Caco-2 (cell line): ENCODE measurements around the gene SLC22A4. TPM values are rescaled to one million over a fixed set of nuclear protein-coding genes. Genes with fewer than 3 reads are reported as not detected.

Experiments
- BruUV-seq: library from RNA; stranded (reverse); fragments of 400-500 nt; replicated peaks from 2 replicates; lab custom pipeline; 2021; lab: Mats Ljungman, UMichigan
- CTCF ChIA-PET: fragments of 300-600 bp; sonication (Branson Sonifier 250); formaldehyde crosslinking; loops from one replicate; lab custom pipeline; 2022; ENCODE audit warnings: antibody characterized with exemption; lab: Charles Lee
- POLR2A ChIA-PET: fragments of 300-600 bp; sonication (Branson Sonifier 250); formaldehyde crosslinking; loops from one replicate; lab custom pipeline; 2022; ENCODE audit warnings: antibody characterized with exemption; lab: Charles Lee
- DNase-seq, 2 experiments: peaks; one replicate each; pipeline versions ENCODE4 v3.0.0 to v3.0.0-alpha.2; 2020 to 2022
- H3K27me3 ChIP-seq: replicated peaks from 2 replicates; pipeline ENCODE4 v1.6.0; 2011; ENCODE audit warnings: low read length; ENCODE audit not compliant: control insufficient read depth, insufficient read depth
- H3K36me3 ChIP-seq: 2 replicates; pipeline ENCODE4 v1.5.1; 2011; ENCODE audit warnings: low read length; ENCODE audit not compliant: control insufficient read depth, insufficient read depth
- H3K4me1 ChIP-seq: fragments of 250-450 bp; sonication (Bioruptor Pico); 2 replicates; pipeline ENCODE4 v1.5.1; 2020; ENCODE audit warnings: mild to moderate bottlenecking
- H3K4me3 ChIP-seq: 2 replicates; pipeline ENCODE4 v1.5.1; 2011; ENCODE audit warnings: low read depth, mild to moderate bottlenecking, control low read depth, low read length
- H3K9me3 ChIP-seq: fragments of 250-450 bp; sonication (Bioruptor Pico); 2 replicates; pipeline ENCODE4 v1.5.1; 2020; ENCODE audit warnings: mild to moderate bottlenecking, moderate library complexity
- H3K27ac Mint-ChIP-seq: one replicate; pipeline ENCODE4 v1.8.0; 2022; ENCODE audit warnings: mixed read lengths; ENCODE audit not compliant: unreplicated experiment
- H3K27me3 Mint-ChIP-seq: one replicate; pipeline ENCODE4 v1.8.0; 2022; ENCODE audit warnings: mixed read lengths; ENCODE audit not compliant: insufficient read depth, unreplicated experiment
- H3K36me3 Mint-ChIP-seq: one replicate; pipeline ENCODE4 v1.8.0; 2022; ENCODE audit warnings: mild to moderate bottlenecking, mixed read lengths; ENCODE audit not compliant: insufficient read depth, unreplicated experiment
- H3K4me1 Mint-ChIP-seq: one replicate; pipeline ENCODE4 v1.8.0; 2022; ENCODE audit warnings: low read depth, mixed read lengths; ENCODE audit not compliant: unreplicated experiment
- H3K4me3 Mint-ChIP-seq: one replicate; pipeline ENCODE4 v1.8.0; 2022; ENCODE audit warnings: mild to moderate bottlenecking, moderate library complexity, mixed read lengths; ENCODE audit not compliant: unreplicated experiment
- H3K9me3 Mint-ChIP-seq: one replicate; pipeline ENCODE4 v1.8.0; 2022; ENCODE audit warnings: mixed read lengths; ENCODE audit not compliant: unreplicated experiment
- intact Hi-C: fragments of 100-400 bp; cut with micrococcal nuclease; formaldehyde crosslinking; loops from one replicate; pipeline ENCODE4 v1.10.0; 2022; ENCODE audit not compliant: unreplicated experiment
- total RNA-seq: library from RNA; stranded (reverse); gene quantifications from 2 replicates; pipeline ENCODE4 v1.2.3, GENCODE V29; 2022
- TF ChIP-seq, protein P1 (sequence below), 2 experiments: fragments of 200-600 bp in 1 of 2; IDR thresholded peaks; 1 replicate in 1 of 2; 2 replicates in 1 of 2; pipeline versions ENCODE4 v1.5.1 to v1.8.0; 2011 to 2022; ENCODE audit warnings: antibody characterized with exemption in 1 of 2, control low read depth in 1 of 2, inconsistent platforms in 1 of 2, low read depth in 1 of 2, low read length in 1 of 2, mild to moderate bottlenecking in 1 of 2, moderate library complexity in 1 of 2; ENCODE audit not compliant: insufficient read depth in 1 of 2, severe bottlenecking in 1 of 2, unreplicated experiment in 1 of 2

Gene SLC22A4
- total RNA-seq, 1 experiment from 2014 or later, result 1.5 TPM

GRCh38 chr5:132376694-132377641 lies 82.8 kb downstream of the SLC22A4 start:
- DNase-seq, result no peak
- H3K4me3 Mint-ChIP-seq, result no peak overlapping the region
- H3K27ac Mint-ChIP-seq, result no peak overlapping the region
- TF ChIP-seq, protein P1, sequence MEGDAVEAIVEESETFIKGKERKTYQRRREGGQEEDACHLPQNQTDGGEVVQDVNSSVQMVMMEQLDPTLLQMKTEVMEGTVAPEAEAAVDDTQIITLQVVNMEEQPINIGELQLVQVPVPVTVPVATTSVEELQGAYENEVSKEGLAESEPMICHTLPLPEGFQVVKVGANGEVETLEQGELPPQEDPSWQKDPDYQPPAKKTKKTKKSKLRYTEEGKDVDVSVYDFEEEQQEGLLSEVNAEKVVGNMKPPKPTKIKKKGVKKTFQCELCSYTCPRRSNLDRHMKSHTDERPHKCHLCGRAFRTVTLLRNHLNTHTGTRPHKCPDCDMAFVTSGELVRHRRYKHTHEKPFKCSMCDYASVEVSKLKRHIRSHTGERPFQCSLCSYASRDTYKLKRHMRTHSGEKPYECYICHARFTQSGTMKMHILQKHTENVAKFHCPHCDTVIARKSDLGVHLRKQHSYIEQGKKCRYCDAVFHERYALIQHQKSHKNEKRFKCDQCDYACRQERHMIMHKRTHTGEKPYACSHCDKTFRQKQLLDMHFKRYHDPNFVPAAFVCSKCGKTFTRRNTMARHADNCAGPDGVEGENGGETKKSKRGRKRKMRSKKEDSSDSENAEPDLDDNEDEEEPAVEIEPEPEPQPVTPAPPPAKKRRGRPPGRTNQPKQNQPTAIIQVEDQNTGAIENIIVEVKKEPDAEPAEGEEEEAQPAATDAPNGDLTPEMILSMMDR (IDR thresholded peaks at IDR 0.05; ENCODE audit: insufficient read depth in 1 of 2, low read depth in 1 of 2, low read length in 1 of 2, severe bottlenecking in 1 of 2, unreplicated experiment in 1 of 2), result no peak
- H3K4me1 ChIP-seq, result peaks cover 8% of the 10 kb centered on the region
- H3K9me3 ChIP-seq, result no peaks in the 10 kb centered on the region
- H3K4me1 Mint-ChIP-seq, result peaks cover 8% of the 10 kb centered on the region
- intact Hi-C loops, result no loop called here
- ChIA-PET CTCF (no interaction called here), POLR2A (no interaction called here)
- no TSS peak for BruUV-seq
- no peak overlapping the region for H3K4me3 ChIP-seq
- no peaks in the 10 kb centered on the region; the same call in 1 of the 2 replicates for H3K36me3 ChIP-seq
- H3K27me3 ChIP-seq, result no peaks in the 10 kb centered on the region
- H3K9me3 Mint-ChIP-seq, result no peaks in the 10 kb centered on the region
- H3K27me3 Mint-ChIP-seq, result no peaks in the 10 kb centered on the region
- H3K36me3 Mint-ChIP-seq, result peaks cover 6% of the 10 kb centered on the region

- Histone ChIP-seq H3K4me1 (peaks cover 8% of the 10 kb centered on the region; the same call in 1 of the 2 replicates), H3K36me3 (no peaks in the 10 kb centered on the region; the same call in 1 of the 2 replicates), H3K9me3 (no peaks in the 10 kb centered on the region), H3K27me3 (no peaks in the 10 kb centered on the region), H3K4me3 (no peak overlapping the region)
- DNase-seq, result no peak
- no peak overlapping the region for H3K4me3 Mint-ChIP-seq
- BruUV-seq, result no TSS peak
- ChIA-PET CTCF (no interaction called here), POLR2A (no interaction called here)
- H3K9me3 Mint-ChIP-seq, result no peaks in the 10 kb centered on the region
- intact Hi-C loops, result no loop called here
- TF ChIP-seq, protein P1 (IDR thresholded peaks at IDR 0.05; ENCODE audit: insufficient read depth in 1 of 2, low read depth in 1 of 2, low read length in 1 of 2, severe bottlenecking in 1 of 2, unreplicated experiment in 1 of 2), result no peak
- H3K27ac Mint-ChIP-seq, result no peak overlapping the region
- H3K36me3 Mint-ChIP-seq, result peaks cover 6% of the 10 kb centered on the region
- peaks cover 8% of the 10 kb centered on the region for H3K4me1 Mint-ChIP-seq
- H3K27me3 Mint-ChIP-seq, result no peaks in the 10 kb centered on the region
These were observed 83.5 kb downstream of the SLC22A4 start for GRCh38 chr5:132377738-132378137.

GRCh38 chr5:132378580-132378979 lies 84.4 kb downstream of the SLC22A4 start:
- H3K36me3 ChIP-seq, result no peaks in the 10 kb centered on the region; the same call in 1 of the 2 replicates
- POLR2A ChIA-PET, result no interaction called here

More at GRCh38 chr5:132378580-132378979, 84.4 kb downstream of the SLC22A4 start:
- Mint-ChIP-seq H3K36me3 (peaks cover 6% of the 10 kb centered on the region), H3K27me3 (no peaks in the 10 kb centered on the region), H3K9me3 (no peaks in the 10 kb centered on the region), H3K27ac (no peak overlapping the region), H3K4me3 (no peak overlapping the region), H3K4me1 (peaks cover 8% of the 10 kb centered on the region)
- TF ChIP-seq, protein P1 (IDR thresholded peaks at IDR 0.05; ENCODE audit: insufficient read depth in 1 of 2, low read depth in 1 of 2, low read length in 1 of 2, severe bottlenecking in 1 of 2, unreplicated experiment in 1 of 2), result no peak
- Histone ChIP-seq H3K9me3 (no peaks in the 10 kb centered on the region), H3K4me1 (peaks cover 4% of the 10 kb centered on the region; the same call in 1 of the 2 replicates), H3K4me3 (no peak overlapping the region), H3K27me3 (no peaks in the 10 kb centered on the region)
- CTCF ChIA-PET, result no interaction called here
- no TSS peak for BruUV-seq
- intact Hi-C loops, result no loop called here
- DNase-seq, result no peak
